Panc1 (cell line): ENCODE measurements around the gene SLC9C1. TPM values are rescaled to one million over a fixed set of nuclear protein-coding genes. Genes with fewer than 3 reads are reported as not detected.

Experiments used
- ATAC-seq: fragments of 200-7000 bp; cut with Tn5 transposase; 2 replicates; pipeline ENCODE4 v1.9.1; 2020; ENCODE audit warnings: mild to moderate bottlenecking, moderate library complexity
- BruUV-seq: library from RNA; stranded (reverse); fragments of 400-500 nt; replicated peaks from 2 replicates; lab custom pipeline; 2021; lab: Mats Ljungman, UMichigan
- CTCF ChIA-PET: fragments of 300-600 bp; sonication (Branson Sonifier 250); formaldehyde crosslinking; loops from one replicate; lab custom pipeline; 2022; ENCODE audit warnings: antibody characterized with exemption; lab: Charles Lee
- POLR2A ChIA-PET: fragments of 300-600 bp; sonication (Branson Sonifier 250); formaldehyde crosslinking; loops from one replicate; lab custom pipeline; 2022; ENCODE audit warnings: antibody characterized with exemption; lab: Charles Lee
- DNase-seq: peaks from one replicate; pipeline ENCODE4 v3.0.0-alpha.2; 2010; ENCODE audit warnings: low read depth, low spot score
- H3K27ac ChIP-seq: 2 replicates; pipeline ENCODE4 v1.5.1; 2011; ENCODE audit warnings: mild to moderate bottlenecking, low read length, inconsistent platforms
- H3K27me3 ChIP-seq: fragments of 200-500 bp; sonication (Bioruptor generic); 2 replicates; pipeline ENCODE4 v1.6.0; 2014; ENCODE audit warnings: low read length, inconsistent platforms; ENCODE audit not compliant: control insufficient read depth, insufficient read depth
- H3K36me3 ChIP-seq: fragments of 200-500 bp; sonication (Bioruptor generic); 2 replicates; pipeline ENCODE4 v1.5.1; 2014; ENCODE audit warnings: inconsistent platforms, mild to moderate bottlenecking, low read length, moderate library complexity; ENCODE audit not compliant: control insufficient read depth, insufficient read depth
- H3K4me1 ChIP-seq: 2 replicates; pipeline ENCODE4 v1.5.1; 2011; ENCODE audit warnings: inconsistent platforms, mild to moderate bottlenecking, low read length, moderate library complexity; ENCODE audit not compliant: control insufficient read depth, insufficient read depth
- H3K4me3 ChIP-seq, 2 experiments: 2 replicates each; pipeline ENCODE4 v1.5.1; 2011 to 2012; ENCODE audit warnings: low read depth in 2 of 2, low read length in 2 of 2, mild to moderate bottlenecking in 2 of 2, inconsistent platforms in 1 of 2, moderate library complexity in 1 of 2
- H3K9me3 ChIP-seq: fragments of 200-500 bp; sonication (Bioruptor generic); 2 replicates; pipeline ENCODE4 v1.5.1; 2014; ENCODE audit warnings: low read depth, mild to moderate bottlenecking, inconsistent platforms, low read length, moderate library complexity; ENCODE audit not compliant: control insufficient read depth, insufficient read depth
- CTCF ChIP-seq: fragments of 450-650 bp; IDR thresholded peaks from 2 replicates; pipeline ENCODE4 v1.5.1; 2017; ENCODE audit warnings: mild to moderate bottlenecking
- POLR2AphosphoS5 ChIP-seq: IDR thresholded peaks from 2 replicates; pipeline ENCODE4 v1.6.1; 2012; ENCODE audit warnings: mild to moderate bottlenecking, low read depth, low read length, moderate library complexity
- REST ChIP-seq, 2 experiments: IDR thresholded peaks; 2 replicates each; pipeline ENCODE4 v1.6.1; 2011 to 2012; ENCODE audit warnings: low read depth in 2 of 2, control low read depth in 1 of 2, low read length in 1 of 2, mild to moderate bottlenecking in 1 of 2, moderate library complexity in 1 of 2; ENCODE audit not compliant: insufficient read depth in 1 of 2
- SIN3A ChIP-seq: IDR thresholded peaks from 2 replicates; pipeline ENCODE4 v1.6.1; 2012; ENCODE audit warnings: low read depth, mild to moderate bottlenecking, low read length, moderate library complexity, borderline replicate concordance; ENCODE audit not compliant: insufficient read depth
- TCF7L2 ChIP-seq: IDR thresholded peaks from 2 replicates; pipeline ENCODE4 v1.6.1; 2011; ENCODE audit warnings: mild to moderate bottlenecking, low read depth, low read length, inconsistent platforms
- in situ Hi-C: cut with HindIII; loops from 2 replicates; pipeline ENCODE4 v1.10.0; 2016; ENCODE audit warnings: low sequenced_read_pairs, low pct_unique_long_range_greater_than_20kb
- intact Hi-C: fragments of 100-400 bp; cut with micrococcal nuclease; formaldehyde crosslinking; loops from one replicate; pipeline ENCODE4 v1.10.0; 2022; ENCODE audit not compliant: unreplicated experiment
- total RNA-seq: library from RNA; stranded (reverse); gene quantifications from one replicate; pipeline ENCODE4 v1.2.1, GENCODE V29; 2021; ENCODE audit not compliant: unreplicated experiment

The SLC9C1 gene
- total RNA-seq, 1 experiment from 2014 or later, result not detected

- CTCF ChIA-PET, result no interaction called here
- Histone ChIP-seq H3K9me3 (no peaks in the 10 kb centered on the region), H3K27me3 (no peaks in the 10 kb centered on the region), H3K4me3 (no peak overlapping the region), H3K36me3 (no peaks in the 10 kb centered on the region), H3K27ac (no peak overlapping the region), H3K4me1 (no peaks in the 10 kb centered on the region)
- no peak for TF ChIP-seq TCF7L2
- TF ChIP-seq SIN3A, result no peak
- no peak for TF ChIP-seq REST (IDR thresholded peaks at IDR 0.05; ENCODE audit: insufficient read depth in 1 of 2, low read depth in 2 of 2, low read length in 1 of 2)
- no peak for TF ChIP-seq CTCF
- no peak for TF ChIP-seq POLR2AphosphoS5
- POLR2A ChIA-PET, result no interaction called here
- DNase-seq, result no peak
- intact Hi-C loops, result no loop called here
- no peak for ATAC-seq
- no TSS peak for BruUV-seq
- in situ Hi-C loops, result no loop called here
Measured at GRCh38 chr3:112116748-112117186, 177.2 kb downstream of the SLC9C1 start.

GRCh38 chr3:112115806-112116383 lies 178.1 kb downstream of the SLC9C1 start:
- TF ChIP-seq POLR2AphosphoS5 (no peak), TCF7L2 (no peak)
- intact Hi-C loops, result no loop called here
- no peak for DNase-seq
- ChIA-PET CTCF (no interaction called here), POLR2A (no interaction called here)
- BruUV-seq, result no TSS peak
- no peaks in the 10 kb centered on the region for H3K9me3 ChIP-seq
- in situ Hi-C loops, result no loop called here
- H3K4me3 ChIP-seq, result no peak overlapping the region
- no peaks in the 10 kb centered on the region for H3K36me3 ChIP-seq
- H3K4me1 ChIP-seq, result no peaks in the 10 kb centered on the region
- no peaks in the 10 kb centered on the region for H3K27me3 ChIP-seq
- no peak overlapping the region for H3K27ac ChIP-seq
- ATAC-seq, result no peak

- intact Hi-C loops, result no loop called here
- Histone ChIP-seq H3K36me3 (no peaks in the 10 kb centered on the region), H3K4me1 (no peaks in the 10 kb centered on the region), H3K9me3 (no peaks in the 10 kb centered on the region), H3K27me3 (no peaks in the 10 kb centered on the region), H3K27ac (no peak overlapping the region), H3K4me3 (no peak overlapping the region)
- ATAC-seq (no peak), DNase-seq (no peak)
- in situ Hi-C loops, result no loop called here
- TF ChIP-seq POLR2AphosphoS5 (no peak), SIN3A (no peak), TCF7L2 (no peak), REST (IDR thresholded peaks at IDR 0.05; ENCODE audit: insufficient read depth in 1 of 2, low read depth in 2 of 2, low read length in 1 of 2) (no peak), CTCF (no peak)
- BruUV-seq, result no TSS peak
- ChIA-PET POLR2A (no interaction called here), CTCF (no interaction called here)
Measured at GRCh38 chr3:112115161-112115739, 178.8 kb downstream of the SLC9C1 start.
